PC-3 (cell line): ENCODE data around the gene CPOX.

Experiments
- EZH2 ChIP-seq: fragments of 300-600 bp; sonication (generic); IDR thresholded peaks from one replicate; pipeline ENCODE4 v1.6.1; 2017; ENCODE audit warnings: antibody characterized with exemption, mild to moderate bottlenecking, low read length; ENCODE audit not compliant: unreplicated experiment
- EZH2phosphoT487 ChIP-seq: fragments of 300-600 bp; sonication (generic); IDR thresholded peaks from 2 replicates; pipeline ENCODE4 v1.6.1; 2018; ENCODE audit warnings: mild to moderate bottlenecking, antibody characterized with exemption, low read length, borderline replicate concordance
- TF ChIP-seq, protein P1 (sequence below): fragments of 300-600 bp; sonication (generic); conservative IDR thresholded peaks from 2 replicates; pipeline ENCODE4 v1.5.1; 2017; ENCODE audit warnings: antibody characterized with exemption, low read depth, mild to moderate bottlenecking, low read length

DNA sequence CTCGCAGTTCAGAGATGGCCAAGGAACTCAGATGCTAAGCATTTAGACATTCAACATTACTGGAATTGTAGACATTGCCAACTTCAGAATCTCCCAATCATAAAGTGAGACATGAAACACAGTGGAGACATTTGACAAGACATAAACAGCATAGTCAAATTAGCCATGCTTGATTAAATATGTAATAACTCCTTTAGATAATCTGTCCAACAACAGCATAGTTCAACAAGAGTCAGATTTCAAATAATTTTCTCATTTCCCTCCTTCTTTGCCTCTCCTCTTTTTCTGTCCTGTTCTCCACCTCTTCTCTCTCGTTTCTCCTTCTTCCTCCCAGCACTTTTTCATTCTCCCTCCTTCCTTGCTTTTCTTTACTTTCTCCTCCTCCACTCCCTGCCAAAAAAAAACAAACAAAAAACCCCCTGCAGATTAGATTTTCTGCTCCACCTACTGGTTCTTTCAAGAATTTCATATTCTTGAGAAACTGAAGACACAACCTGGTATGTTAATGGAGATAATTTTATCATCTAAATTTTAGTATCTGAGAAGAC, 20.2 kb downstream of the CPOX start:
- TF ChIP-seq, protein P1, sequence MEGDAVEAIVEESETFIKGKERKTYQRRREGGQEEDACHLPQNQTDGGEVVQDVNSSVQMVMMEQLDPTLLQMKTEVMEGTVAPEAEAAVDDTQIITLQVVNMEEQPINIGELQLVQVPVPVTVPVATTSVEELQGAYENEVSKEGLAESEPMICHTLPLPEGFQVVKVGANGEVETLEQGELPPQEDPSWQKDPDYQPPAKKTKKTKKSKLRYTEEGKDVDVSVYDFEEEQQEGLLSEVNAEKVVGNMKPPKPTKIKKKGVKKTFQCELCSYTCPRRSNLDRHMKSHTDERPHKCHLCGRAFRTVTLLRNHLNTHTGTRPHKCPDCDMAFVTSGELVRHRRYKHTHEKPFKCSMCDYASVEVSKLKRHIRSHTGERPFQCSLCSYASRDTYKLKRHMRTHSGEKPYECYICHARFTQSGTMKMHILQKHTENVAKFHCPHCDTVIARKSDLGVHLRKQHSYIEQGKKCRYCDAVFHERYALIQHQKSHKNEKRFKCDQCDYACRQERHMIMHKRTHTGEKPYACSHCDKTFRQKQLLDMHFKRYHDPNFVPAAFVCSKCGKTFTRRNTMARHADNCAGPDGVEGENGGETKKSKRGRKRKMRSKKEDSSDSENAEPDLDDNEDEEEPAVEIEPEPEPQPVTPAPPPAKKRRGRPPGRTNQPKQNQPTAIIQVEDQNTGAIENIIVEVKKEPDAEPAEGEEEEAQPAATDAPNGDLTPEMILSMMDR, result peak; percentile 89
- no peak for TF ChIP-seq EZH2phosphoT487
- TF ChIP-seq EZH2, result no peak
